Mesothelial cell of epicardium (in vitro differentiated cells): Measurements from ENCODE around the gene PDE4D. TPM values are rescaled to one million over a fixed set of nuclear protein-coding genes. Genes with fewer than 3 reads are reported as not detected.

ENCODE experiments used
- DNase-seq, 2 experiments: peaks; one replicate each; pipeline ENCODE4 v3.0.0; 2021; ENCODE audit warnings: low spot score in 2 of 2; ENCODE audit not compliant: unreplicated experiment in 2 of 2
- H3K27ac Mint-ChIP-seq: 2 replicates; pipeline ENCODE4 v1.8.0; 2021; ENCODE audit warnings: mixed read lengths
- H3K27me3 Mint-ChIP-seq: 2 replicates; pipeline ENCODE4 v1.8.0; 2021; ENCODE audit warnings: low read depth, mixed read lengths
- H3K36me3 Mint-ChIP-seq: 2 replicates; pipeline ENCODE4 v1.8.0; 2021; ENCODE audit warnings: mixed read lengths
- H3K4me1 Mint-ChIP-seq: 2 replicates; pipeline ENCODE4 v1.8.0; 2021; ENCODE audit warnings: mixed read lengths
- H3K4me3 Mint-ChIP-seq: 2 replicates; pipeline ENCODE4 v1.8.0; 2021; ENCODE audit warnings: mild to moderate bottlenecking, moderate library complexity, mixed read lengths
- H3K9me3 Mint-ChIP-seq: 2 replicates; pipeline ENCODE4 v1.8.0; 2021; ENCODE audit warnings: mixed read lengths
- CTCF ChIP-seq: fragments of 200-600 bp; sonication (generic); IDR thresholded peaks from one replicate; pipeline ENCODE4 v1.5.0; 2021; ENCODE audit warnings: antibody characterized with exemption; ENCODE audit not compliant: unreplicated experiment
- total RNA-seq: library from RNA; stranded (reverse); gene quantifications from 3 replicates; pipeline ENCODE4 v1.2.1, GENCODE V29; 2021

Gene PDE4D
- total RNA-seq, 1 donor from 2014 or later = 105 TPM

- Mint-ChIP-seq H3K4me1 (peaks cover 9% of the 10 kb centered on the region), H3K4me3 (no peak overlapping the region), H3K27ac (no peak overlapping the region), H3K27me3 (no peaks in the 10 kb centered on the region), H3K9me3 (no peaks in the 10 kb centered on the region), H3K36me3 (peaks cover 9% of the 10 kb centered on the region)
- TF ChIP-seq CTCF = no peak
- no peak for DNase-seq
Measured at GRCh38 chr5:59140133-59140532, 753.4 kb downstream of the PDE4D start.

GRCh38 chr5:59139695-59140094 lies 753.8 kb downstream of the PDE4D start:
- Mint-ChIP-seq H3K27ac (no peak overlapping the region), H3K36me3 (peaks cover 9% of the 10 kb centered on the region), H3K9me3 (no peaks in the 10 kb centered on the region), H3K4me3 (no peak overlapping the region), H3K27me3 (no peaks in the 10 kb centered on the region), H3K4me1 (peaks cover 9% of the 10 kb centered on the region)
- DNase-seq = no peak
- no peak for TF ChIP-seq CTCF

GRCh38 chr5:59138509-59138908 lies 755.0 kb downstream of the PDE4D start:
- Mint-ChIP-seq H3K27me3 (no peaks in the 10 kb centered on the region), H3K27ac (no peak overlapping the region), H3K4me3 (no peak overlapping the region), H3K4me1 (peaks cover 11% of the 10 kb centered on the region), H3K36me3 (peaks cover 9% of the 10 kb centered on the region), H3K9me3 (no peaks in the 10 kb centered on the region)
- no peak for DNase-seq
- no peak for TF ChIP-seq CTCF

- H3K27ac Mint-ChIP-seq = no peak overlapping the region
- H3K27me3 Mint-ChIP-seq = no peaks in the 10 kb centered on the region
- no peaks in the 10 kb centered on the region for H3K9me3 Mint-ChIP-seq
- DNase-seq = no peak
- H3K36me3 Mint-ChIP-seq = peaks cover 8% of the 10 kb centered on the region
- no peak for TF ChIP-seq CTCF
- H3K4me3 Mint-ChIP-seq = no peak overlapping the region
- H3K4me1 Mint-ChIP-seq = peaks cover 14% of the 10 kb centered on the region
Measured at GRCh38 chr5:59137846-59138245, 755.7 kb downstream of the PDE4D start.

- H3K4me3 Mint-ChIP-seq = no peak overlapping the region
Measured at GRCh38 chr5:59136549-59136948, 757.0 kb downstream of the PDE4D start.

More at GRCh38 chr5:59136549-59136948, 757.0 kb downstream of the PDE4D start:
- no peaks in the 10 kb centered on the region for H3K9me3 Mint-ChIP-seq
- H3K36me3 Mint-ChIP-seq = peaks cover 5% of the 10 kb centered on the region
- no peak overlapping the region for H3K27ac Mint-ChIP-seq
- TF ChIP-seq CTCF = no peak
- DNase-seq = no peak
- no peaks in the 10 kb centered on the region for H3K27me3 Mint-ChIP-seq
- peaks cover 14% of the 10 kb centered on the region for H3K4me1 Mint-ChIP-seq
